NT2/D1 (cell line): Measurements from ENCODE around the gene UBASH3B.

Experiments used
- SUZ12 ChIP-seq: IDR thresholded peaks from 2 replicates; pipeline ENCODE4 v1.6.1; 2011; ENCODE audit not compliant: insufficient read length, insufficient read depth; ENCODE audit errors: extremely low read depth
- YY1 ChIP-seq: IDR thresholded peaks from 2 replicates; pipeline ENCODE4 v1.6.1; 2011; ENCODE audit not compliant: insufficient read length, insufficient read depth
- ZNF274 ChIP-seq: IDR thresholded peaks from 2 replicates; pipeline ENCODE4 v1.6.1; 2011; ENCODE audit warnings: mild to moderate bottlenecking, low read depth, low read length

GRCh38 chr11:122751292-122752070 lies 96.0 kb downstream of the UBASH3B start:
- no peak for TF ChIP-seq SUZ12
- no peak for TF ChIP-seq YY1
- TF ChIP-seq ZNF274: no peak
